K562 (cell line): Measurements from ENCODE around the gene EPB41L1. TPM values are rescaled to one million over a fixed set of nuclear protein-coding genes. Genes with fewer than 3 reads are reported as not detected.

ENCODE experiments used
- BRD9 ChIP-seq: fragments of 450-650 bp; IDR thresholded peaks from 2 replicates; pipeline ENCODE4 v1.6.1; 2018; ENCODE audit warnings: low read depth; ENCODE audit not compliant: partially characterized antibody
- CBFA2T2 ChIP-seq: fragments of 450-650 bp; conservative IDR thresholded peaks from 2 replicates; pipeline ENCODE4 v1.6.1; 2017; ENCODE audit warnings: mild to moderate bottlenecking
- EP300 ChIP-seq: IDR thresholded peaks from 2 replicates; pipeline ENCODE4 v1.6.1; 2012; ENCODE audit warnings: low read length, improper control_type of control experiment
- HNRNPUL1 ChIP-seq: fragments of 200-400 bp; formaldehyde crosslinking; IDR thresholded peaks from 2 replicates; pipeline ENCODE4 v1.6.1; 2017; ENCODE audit warnings: low read length
- MBD2 ChIP-seq: sonication (generic); IDR thresholded peaks from 2 replicates; pipeline ENCODE4 v1.6.1; 2016; ENCODE audit warnings: low read depth, borderline replicate concordance
- MECOM ChIP-seq: fragments of 250-450 bp; sonication (Bioruptor Pico); IDR thresholded peaks from 2 replicates; pipeline ENCODE4 v1.8.0; 2022; ENCODE audit warnings: inconsistent platforms
- MEIS2 ChIP-seq: fragments of 450-650 bp; IDR thresholded peaks from 2 replicates; pipeline ENCODE4 v1.6.1; 2014; ENCODE audit warnings: mild to moderate bottlenecking; ENCODE audit not compliant: partially characterized antibody
- SIN3A ChIP-seq, 2 experiments: fragments of 150-350 bp in 1 of 2; IDR thresholded peaks; 2 replicates each; pipeline ENCODE4 v1.6.1; 2011 to 2016; ENCODE audit warnings: borderline replicate concordance in 2 of 2, low read depth in 2 of 2, low read length in 2 of 2, mild to moderate bottlenecking in 2 of 2, moderate library complexity in 2 of 2; ENCODE audit not compliant: control insufficient read depth in 1 of 2
- SMARCA4 ChIP-seq: fragments of 450-650 bp; IDR thresholded peaks from 2 replicates; pipeline ENCODE4 v1.6.1; 2016
- TAF15 ChIP-seq: fragments of 200-400 bp; formaldehyde crosslinking; IDR thresholded peaks from 2 replicates; pipeline ENCODE4 v1.6.1; 2017; ENCODE audit warnings: mild to moderate bottlenecking, low read depth, low read length, moderate library complexity
- TAL1 ChIP-seq: fragments of 450-650 bp; IDR thresholded peaks from 2 replicates; pipeline ENCODE4 v1.6.1; 2016; ENCODE audit warnings: mild to moderate bottlenecking
- TARDBP ChIP-seq: fragments of 450-650 bp; IDR thresholded peaks from 2 replicates; pipeline ENCODE4 v1.6.1; 2016
- TBL1XR1 ChIP-seq, 2 experiments: IDR thresholded peaks; 2 replicates each; pipeline ENCODE4 v1.6.1; 2012; ENCODE audit warnings: improper control_type of control experiment in 2 of 2, low read length in 2 of 2, mild to moderate bottlenecking in 1 of 2
- ZBTB7A ChIP-seq: IDR thresholded peaks from 2 replicates; pipeline ENCODE4 v1.6.1; 2011; ENCODE audit warnings: low read depth, mild to moderate bottlenecking, low read length, moderate library complexity, borderline replicate concordance; ENCODE audit not compliant: control insufficient read depth
- ZEB2 ChIP-seq: fragments of 450-650 bp; IDR thresholded peaks from 2 replicates; pipeline ENCODE4 v1.6.1; 2016
- ZNF695 ChIP-seq: fragments of 450-650 bp; formaldehyde crosslinking; IDR thresholded peaks from 2 replicates; pipeline ENCODE4 v1.4.0; 2020; ENCODE audit warnings: mild to moderate bottlenecking, moderate library complexity
- ZNF696 ChIP-seq: fragments of 250-450 bp; sonication (Bioruptor Pico); conservative IDR thresholded peaks from 2 replicates; pipeline ENCODE4 v1.4.0; 2020; ENCODE audit warnings: mild to moderate bottlenecking, moderate library complexity
- ZNF699 ChIP-seq: fragments of 250-450 bp; sonication (Bioruptor Pico); IDR thresholded peaks from 2 replicates; pipeline ENCODE4 v1.8.0; 2021; ENCODE audit warnings: mild to moderate bottlenecking, moderate library complexity; ENCODE audit not compliant: insufficient replicate concordance
- ZNF778 ChIP-seq: fragments of 450-650 bp; formaldehyde crosslinking; IDR thresholded peaks from 2 replicates; pipeline ENCODE4 v1.4.0; 2020; ENCODE audit warnings: mild to moderate bottlenecking, moderate library complexity
- polyA plus RNA-seq, 8 experiments: library from polyadenylated mRNA; depleted of rRNA in 4 of 8; stranded (reverse) in 5 of 8; unstranded in 3 of 8; fragments of >200 nt; fragmentation: Nextera tagmentation in 2 of 8; fragmentation: Illumina TruSeq in 1 of 8; extraction: Ambion mirVana in 2 of 8; extraction: Trizol in 1 of 8; gene quantifications; 2 replicates each; pipeline versions ENCODE4 v1.2.1 to v1.2.3, GENCODE V29; 2011 to 2014; ENCODE audit warnings: inconsistent platforms in 1 of 8, missing spikeins in 1 of 8
- total RNA-seq, 7 experiments: library from RNA; depleted of rRNA in 6 of 7; stranded (reverse); fragments of >200 nt in 6 of 7; fragmentation: Illumina TruSeq in 2 of 7; extraction: Trizol in 2 of 7; gene quantifications; 2 replicates each; pipeline versions ENCODE4 v1.2.1 to v1.2.3, GENCODE V29; 2011 to 2021; ENCODE audit warnings: low replicate concordance in 1 of 7
- TF ChIP-seq, protein P1 (sequence below): sonication (generic); formaldehyde crosslinking; IDR thresholded peaks from 2 replicates; pipeline ENCODE4 v1.8.0; 2022; ENCODE audit warnings: mild to moderate bottlenecking, missing genetic modification reagents
- TF ChIP-seq, protein P2 (sequence below): sonication (generic); formaldehyde crosslinking; IDR thresholded peaks from 2 replicates; pipeline ENCODE4 v1.9.0; 2022; ENCODE audit warnings: mild to moderate bottlenecking, missing genetic modification reagents
- TF ChIP-seq, protein P3 (sequence below): fragments of 450-650 bp; IDR thresholded peaks from 2 replicates; pipeline ENCODE4 v1.6.1; 2016; ENCODE audit warnings: borderline replicate concordance

EPB41L1 gene
- total and polyA plus RNA-seq, 9 of the 15 experiments (the other 6 are each of a cell fraction or from before 2014, with no cell fraction given), result 0.11 to 4.3 (median 1.3) TPM

DNA sequence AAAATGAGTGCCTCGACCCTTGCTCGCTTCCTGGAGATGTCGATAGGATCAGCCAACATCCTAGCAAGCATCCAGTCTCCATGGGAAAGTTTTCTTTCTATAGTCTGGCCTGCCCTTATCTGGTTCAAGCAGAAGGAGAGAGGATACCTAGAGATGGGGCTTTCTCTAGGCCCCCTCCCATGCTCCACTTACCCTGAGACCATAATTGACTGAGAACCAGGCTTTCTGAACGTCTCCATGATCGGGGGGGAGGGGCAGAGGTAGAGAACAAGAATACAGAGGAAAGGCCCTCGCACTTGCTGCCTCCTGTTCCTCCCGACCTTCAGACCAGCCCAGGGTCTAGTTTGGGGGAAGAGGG lies 31.6 kb upstream of the EPB41L1 start (continued):
- TF ChIP-seq EP300, result peak; percentile 32; the same call in 1 of the 2 replicates
- TF ChIP-seq, protein P1, sequence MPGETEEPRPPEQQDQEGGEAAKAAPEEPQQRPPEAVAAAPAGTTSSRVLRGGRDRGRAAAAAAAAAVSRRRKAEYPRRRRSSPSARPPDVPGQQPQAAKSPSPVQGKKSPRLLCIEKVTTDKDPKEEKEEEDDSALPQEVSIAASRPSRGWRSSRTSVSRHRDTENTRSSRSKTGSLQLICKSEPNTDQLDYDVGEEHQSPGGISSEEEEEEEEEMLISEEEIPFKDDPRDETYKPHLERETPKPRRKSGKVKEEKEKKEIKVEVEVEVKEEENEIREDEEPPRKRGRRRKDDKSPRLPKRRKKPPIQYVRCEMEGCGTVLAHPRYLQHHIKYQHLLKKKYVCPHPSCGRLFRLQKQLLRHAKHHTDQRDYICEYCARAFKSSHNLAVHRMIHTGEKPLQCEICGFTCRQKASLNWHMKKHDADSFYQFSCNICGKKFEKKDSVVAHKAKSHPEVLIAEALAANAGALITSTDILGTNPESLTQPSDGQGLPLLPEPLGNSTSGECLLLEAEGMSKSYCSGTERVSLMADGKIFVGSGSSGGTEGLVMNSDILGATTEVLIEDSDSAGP, result no peak
- TF ChIP-seq SIN3A (IDR thresholded peaks at IDR 0.05; ENCODE audit: borderline replicate concordance in 2 of 2, control insufficient read depth in 1 of 2, low read depth in 2 of 2, low read length in 2 of 2), result no peak
- no peak for TF ChIP-seq HNRNPUL1
- TF ChIP-seq TBL1XR1 (IDR thresholded peaks at IDR 0.05; ENCODE audit: low read length in 2 of 2), result peak in 1 of 2 experiments; percentile 29; a peak in 1 of 4 replicates
- no peak for TF ChIP-seq MEIS2
- no peak for TF ChIP-seq BRD9
- no peak for TF ChIP-seq TARDBP
- TF ChIP-seq ZNF699 (CRISPR knock-in tag), result no peak
- no peak for TF ChIP-seq ZNF778 (CRISPR knock-in tag)
- no peak for TF ChIP-seq MBD2
- TF ChIP-seq ZNF696 (CRISPR knock-in tag), result no peak
- 0 out of 2 replicates have a peak, but pooled peaks have one; percentile 21 for TF ChIP-seq ZEB2
- peak; percentile 61 for TF ChIP-seq TAL1
- TF ChIP-seq TAF15, result no peak
- no peak for TF ChIP-seq ZNF695
- TF ChIP-seq, protein P2, sequence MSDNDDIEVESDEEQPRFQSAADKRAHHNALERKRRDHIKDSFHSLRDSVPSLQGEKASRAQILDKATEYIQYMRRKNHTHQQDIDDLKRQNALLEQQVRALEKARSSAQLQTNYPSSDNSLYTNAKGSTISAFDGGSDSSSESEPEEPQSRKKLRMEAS, result no peak
- peak; percentile 37; the same call in 1 of the 2 replicates for TF ChIP-seq SMARCA4
- TF ChIP-seq ZBTB7A, result peak; percentile 54; the same call in 1 of the 2 replicates
- TF ChIP-seq, protein P3, sequence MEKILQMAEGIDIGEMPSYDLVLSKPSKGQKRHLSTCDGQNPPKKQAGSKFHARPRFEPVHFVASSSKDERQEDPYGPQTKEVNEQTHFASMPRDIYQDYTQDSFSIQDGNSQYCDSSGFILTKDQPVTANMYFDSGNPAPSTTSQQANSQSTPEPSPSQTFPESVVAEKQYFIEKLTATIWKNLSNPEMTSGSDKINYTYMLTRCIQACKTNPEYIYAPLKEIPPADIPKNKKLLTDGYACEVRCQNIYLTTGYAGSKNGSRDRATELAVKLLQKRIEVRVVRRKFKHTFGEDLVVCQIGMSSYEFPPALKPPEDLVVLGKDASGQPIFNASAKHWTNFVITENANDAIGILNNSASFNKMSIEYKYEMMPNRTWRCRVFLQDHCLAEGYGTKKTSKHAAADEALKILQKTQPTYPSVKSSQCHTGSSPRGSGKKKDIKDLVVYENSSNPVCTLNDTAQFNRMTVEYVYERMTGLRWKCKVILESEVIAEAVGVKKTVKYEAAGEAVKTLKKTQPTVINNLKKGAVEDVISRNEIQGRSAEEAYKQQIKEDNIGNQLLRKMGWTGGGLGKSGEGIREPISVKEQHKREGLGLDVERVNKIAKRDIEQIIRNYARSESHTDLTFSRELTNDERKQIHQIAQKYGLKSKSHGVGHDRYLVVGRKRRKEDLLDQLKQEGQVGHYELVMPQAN, result no peak
- TF ChIP-seq MECOM, result no peak
- TF ChIP-seq CBFA2T2, result 0 out of 2 replicates have a peak, but pooled peaks have one; percentile 18
